ENCODE results near the gene ING2.

DNA sequence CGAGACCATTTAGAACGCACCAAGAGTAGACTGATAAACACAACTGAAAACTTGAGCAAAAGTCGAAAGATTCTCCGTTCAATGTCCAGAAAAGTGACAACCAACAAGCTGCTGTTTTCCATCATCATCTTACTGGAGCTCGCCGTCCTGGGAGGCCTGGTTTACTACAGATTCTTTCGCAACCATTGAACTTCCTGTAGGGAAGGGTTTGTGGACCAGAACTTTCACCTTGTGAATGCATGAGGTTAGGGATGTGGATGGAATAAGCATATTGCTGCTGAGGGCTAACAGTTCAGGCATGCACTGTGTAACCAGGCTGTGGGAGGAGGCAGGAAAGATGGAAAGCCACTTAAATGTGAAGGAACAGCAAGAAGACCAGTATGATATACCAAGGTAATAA, 20.9 kb upstream of the ING2 start:
- TF ChIP-seq, protein P1, sequence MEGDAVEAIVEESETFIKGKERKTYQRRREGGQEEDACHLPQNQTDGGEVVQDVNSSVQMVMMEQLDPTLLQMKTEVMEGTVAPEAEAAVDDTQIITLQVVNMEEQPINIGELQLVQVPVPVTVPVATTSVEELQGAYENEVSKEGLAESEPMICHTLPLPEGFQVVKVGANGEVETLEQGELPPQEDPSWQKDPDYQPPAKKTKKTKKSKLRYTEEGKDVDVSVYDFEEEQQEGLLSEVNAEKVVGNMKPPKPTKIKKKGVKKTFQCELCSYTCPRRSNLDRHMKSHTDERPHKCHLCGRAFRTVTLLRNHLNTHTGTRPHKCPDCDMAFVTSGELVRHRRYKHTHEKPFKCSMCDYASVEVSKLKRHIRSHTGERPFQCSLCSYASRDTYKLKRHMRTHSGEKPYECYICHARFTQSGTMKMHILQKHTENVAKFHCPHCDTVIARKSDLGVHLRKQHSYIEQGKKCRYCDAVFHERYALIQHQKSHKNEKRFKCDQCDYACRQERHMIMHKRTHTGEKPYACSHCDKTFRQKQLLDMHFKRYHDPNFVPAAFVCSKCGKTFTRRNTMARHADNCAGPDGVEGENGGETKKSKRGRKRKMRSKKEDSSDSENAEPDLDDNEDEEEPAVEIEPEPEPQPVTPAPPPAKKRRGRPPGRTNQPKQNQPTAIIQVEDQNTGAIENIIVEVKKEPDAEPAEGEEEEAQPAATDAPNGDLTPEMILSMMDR (IDR thresholded peaks at IDR 0.05), result no peak
- no peak for TF ChIP-seq POLR2A (IDR thresholded peaks at IDR 0.05)

All from testis (tissue), 2 donors.